Activated B cell treated with CpG ODN at 0.5 μM for 24 hours (primary cell): Measurements from ENCODE around the gene WDR64. TPM values are rescaled to one million over a fixed set of nuclear protein-coding genes. Genes with fewer than 3 reads are reported as not detected.

ENCODE experiments used
- ATAC-seq: fragments of 200-7000 bp; cut with Tn5 transposase; one replicate; pipeline ENCODE4 v1.10.0; 2021; ENCODE audit warnings: low read depth, mild to moderate bottlenecking, moderate library complexity
- CTCF ChIA-PET: fragments of 350-600 bp; sonication (Branson Sonifier 250); formaldehyde crosslinking; loops from one replicate; lab custom pipeline; 2021; ENCODE audit warnings: antibody characterized with exemption; lab: Charles Lee
- POLR2A ChIA-PET: fragments of 350-600 bp; sonication (Branson Sonifier 250); formaldehyde crosslinking; loops from one replicate; lab custom pipeline; 2021; ENCODE audit warnings: antibody characterized with exemption; lab: Charles Lee
- DNase-seq: peaks from one replicate; pipeline ENCODE4 v3.0.0; 2022
- H3K27ac Mint-ChIP-seq: one replicate; pipeline ENCODE4 v1.8.0; 2020; ENCODE audit warnings: mixed read lengths
- H3K27me3 Mint-ChIP-seq: one replicate; pipeline ENCODE4 v1.8.0; 2021; ENCODE audit warnings: mixed read lengths
- H3K36me3 Mint-ChIP-seq: one replicate; pipeline ENCODE4 v1.8.0; 2021; ENCODE audit warnings: low read depth, mixed read lengths
- H3K4me1 Mint-ChIP-seq: one replicate; pipeline ENCODE4 v1.8.0; 2021; ENCODE audit warnings: mixed read lengths
- H3K4me3 Mint-ChIP-seq: one replicate; pipeline ENCODE4 v1.8.0; 2020; ENCODE audit warnings: mild to moderate bottlenecking, mixed read lengths
- H3K9me3 Mint-ChIP-seq: one replicate; pipeline ENCODE4 v1.8.0; 2020; ENCODE audit warnings: mixed read lengths
- intact Hi-C: fragments of 100-400 bp; cut with micrococcal nuclease; formaldehyde crosslinking; loops from one replicate; pipeline ENCODE4 v1.15.1; 2024
- total RNA-seq: library from RNA; stranded (reverse); gene quantifications from 2 replicates; pipeline ENCODE4 v1.2.3, GENCODE V29; 2022
- TF ChIP-seq, protein P1 (sequence below): fragments of 200-600 bp; IDR thresholded peaks from one replicate; pipeline ENCODE4 v1.8.0; 2022; ENCODE audit warnings: antibody characterized with exemption, mild to moderate bottlenecking

WDR64 gene
- total RNA-seq, 1 donor from 2014 or later = 0.58 TPM

DNA sequence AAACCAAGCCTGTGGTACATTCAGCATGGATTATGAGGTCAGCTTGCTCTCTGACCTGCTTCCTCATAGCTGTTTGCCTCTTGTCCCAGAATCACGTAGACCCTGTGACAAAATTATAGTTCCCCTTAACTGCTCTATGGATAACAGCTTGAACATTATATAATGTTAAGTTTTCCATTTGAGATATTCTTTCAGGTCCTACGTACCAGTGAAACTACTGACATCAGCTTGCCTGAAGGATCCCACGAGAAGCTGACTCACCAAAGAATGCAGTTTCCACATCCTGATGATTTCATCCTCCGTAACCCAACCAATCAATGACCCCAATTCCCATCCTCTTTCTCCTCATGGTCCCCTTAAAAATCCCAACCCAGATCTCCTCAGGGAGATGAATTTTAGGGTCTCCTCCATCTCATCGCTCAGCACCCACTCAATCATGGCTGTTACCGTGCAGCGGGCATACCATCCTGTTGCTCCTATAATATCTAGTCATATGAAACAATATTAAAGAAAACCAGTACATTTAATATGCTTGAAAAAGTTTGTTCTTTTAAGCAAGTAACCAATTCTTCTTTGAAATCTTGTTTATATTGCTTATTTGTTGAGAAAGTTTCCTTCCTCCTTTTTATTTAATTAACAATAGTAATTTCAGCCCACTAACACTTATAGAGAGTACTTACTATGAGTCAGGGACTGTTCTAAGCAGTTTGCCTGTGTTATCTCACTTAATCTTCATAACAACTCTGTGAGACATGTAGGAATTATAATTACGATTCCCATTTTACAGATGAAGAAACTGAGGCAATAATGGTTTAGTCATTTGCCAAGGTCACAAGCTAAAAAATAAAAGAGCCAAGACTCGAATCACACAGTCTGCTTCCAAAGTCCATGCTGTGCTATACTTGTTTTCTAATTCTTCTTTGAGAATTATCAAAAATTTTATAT is 39.3 kb upstream of the WDR64 start:
- no peak for ATAC-seq
- H3K27me3 Mint-ChIP-seq = no peaks in the 10 kb centered on the region
- H3K9me3 Mint-ChIP-seq = no peaks in the 10 kb centered on the region
- H3K36me3 Mint-ChIP-seq = peaks cover 11% of the 10 kb centered on the region
- H3K4me1 Mint-ChIP-seq = peaks cover 4% of the 10 kb centered on the region
- POLR2A ChIA-PET = interaction anchor here (1.9 kb wide), 1 partner anchor 61 kb away, joined by 9 read pairs; no protein-coding TSS in a partner anchor
- TF ChIP-seq, protein P1, sequence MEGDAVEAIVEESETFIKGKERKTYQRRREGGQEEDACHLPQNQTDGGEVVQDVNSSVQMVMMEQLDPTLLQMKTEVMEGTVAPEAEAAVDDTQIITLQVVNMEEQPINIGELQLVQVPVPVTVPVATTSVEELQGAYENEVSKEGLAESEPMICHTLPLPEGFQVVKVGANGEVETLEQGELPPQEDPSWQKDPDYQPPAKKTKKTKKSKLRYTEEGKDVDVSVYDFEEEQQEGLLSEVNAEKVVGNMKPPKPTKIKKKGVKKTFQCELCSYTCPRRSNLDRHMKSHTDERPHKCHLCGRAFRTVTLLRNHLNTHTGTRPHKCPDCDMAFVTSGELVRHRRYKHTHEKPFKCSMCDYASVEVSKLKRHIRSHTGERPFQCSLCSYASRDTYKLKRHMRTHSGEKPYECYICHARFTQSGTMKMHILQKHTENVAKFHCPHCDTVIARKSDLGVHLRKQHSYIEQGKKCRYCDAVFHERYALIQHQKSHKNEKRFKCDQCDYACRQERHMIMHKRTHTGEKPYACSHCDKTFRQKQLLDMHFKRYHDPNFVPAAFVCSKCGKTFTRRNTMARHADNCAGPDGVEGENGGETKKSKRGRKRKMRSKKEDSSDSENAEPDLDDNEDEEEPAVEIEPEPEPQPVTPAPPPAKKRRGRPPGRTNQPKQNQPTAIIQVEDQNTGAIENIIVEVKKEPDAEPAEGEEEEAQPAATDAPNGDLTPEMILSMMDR = no peak
- H3K27ac Mint-ChIP-seq = peak overlapping the region; percentile 51
- intact Hi-C loops = no loop called here
- no peak overlapping the region for H3K4me3 Mint-ChIP-seq
- DNase-seq = no peak
- CTCF ChIA-PET = interaction anchor here (1.3 to 4.9 kb wide), 6 partner anchors 9 to 386 kb away, joined by 3 to 50 read pairs (median 16); partner anchors contain the start of gene MAP1LC3C

DNA sequence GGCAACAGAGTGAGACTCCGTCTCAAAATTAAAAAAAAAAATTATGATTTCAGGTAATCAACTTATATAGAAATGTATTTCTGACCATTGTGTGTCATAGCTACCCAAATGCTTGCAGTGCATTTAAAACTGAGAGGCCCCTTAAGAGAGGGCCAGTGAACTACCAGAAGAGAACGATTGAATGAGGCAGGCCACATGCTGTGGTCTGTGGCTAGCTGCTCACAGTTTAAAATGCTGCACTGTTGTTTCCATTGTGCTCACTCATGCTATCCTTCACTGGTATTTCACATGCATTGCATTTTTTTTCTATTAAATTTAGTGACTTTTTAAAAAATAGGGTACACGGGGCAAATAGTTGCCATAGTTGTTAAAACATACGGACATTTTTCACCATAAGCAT is 37.9 kb upstream of the WDR64 start:
- ChIA-PET CTCF (no interaction called here), POLR2A (no interaction called here)
- Mint-ChIP-seq H3K27ac (no peak overlapping the region), H3K4me1 (peaks cover 2% of the 10 kb centered on the region), H3K4me3 (no peak overlapping the region), H3K27me3 (no peaks in the 10 kb centered on the region), H3K36me3 (peaks cover 15% of the 10 kb centered on the region), H3K9me3 (no peaks in the 10 kb centered on the region)
- intact Hi-C loops = no loop called here
- no peak for DNase-seq
- ATAC-seq = no peak
- TF ChIP-seq, protein P1 = no peak

DNA sequence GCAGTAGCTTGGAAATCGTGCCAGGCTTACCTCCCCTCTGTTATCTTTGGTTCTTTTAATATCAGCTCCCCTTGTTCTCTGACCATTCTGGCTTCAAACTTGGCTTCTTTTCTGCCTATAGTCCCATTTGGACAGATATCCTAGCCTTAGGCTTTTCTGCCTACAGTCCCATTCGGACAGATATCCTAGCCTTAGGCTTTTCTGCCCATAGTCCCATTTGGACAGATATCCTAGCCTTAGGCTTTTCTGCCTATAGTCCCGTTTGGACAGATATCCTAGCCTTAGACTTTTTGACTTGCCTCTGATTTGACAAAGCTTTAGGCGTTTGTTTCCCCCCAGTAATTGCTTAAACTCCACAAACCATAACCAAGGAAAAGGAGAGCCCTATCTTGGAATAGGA is 37.5 kb upstream of the WDR64 start:
- TF ChIP-seq, protein P1 = no peak
- Mint-ChIP-seq H3K9me3 (no peaks in the 10 kb centered on the region), H3K27ac (no peak overlapping the region), H3K4me3 (no peak overlapping the region), H3K4me1 (peaks cover 2% of the 10 kb centered on the region), H3K27me3 (no peaks in the 10 kb centered on the region), H3K36me3 (peaks cover 15% of the 10 kb centered on the region)
- DNase-seq (no peak), ATAC-seq (no peak)
- ChIA-PET POLR2A (no interaction called here), CTCF (no interaction called here)
- intact Hi-C loops = no loop called here

DNA sequence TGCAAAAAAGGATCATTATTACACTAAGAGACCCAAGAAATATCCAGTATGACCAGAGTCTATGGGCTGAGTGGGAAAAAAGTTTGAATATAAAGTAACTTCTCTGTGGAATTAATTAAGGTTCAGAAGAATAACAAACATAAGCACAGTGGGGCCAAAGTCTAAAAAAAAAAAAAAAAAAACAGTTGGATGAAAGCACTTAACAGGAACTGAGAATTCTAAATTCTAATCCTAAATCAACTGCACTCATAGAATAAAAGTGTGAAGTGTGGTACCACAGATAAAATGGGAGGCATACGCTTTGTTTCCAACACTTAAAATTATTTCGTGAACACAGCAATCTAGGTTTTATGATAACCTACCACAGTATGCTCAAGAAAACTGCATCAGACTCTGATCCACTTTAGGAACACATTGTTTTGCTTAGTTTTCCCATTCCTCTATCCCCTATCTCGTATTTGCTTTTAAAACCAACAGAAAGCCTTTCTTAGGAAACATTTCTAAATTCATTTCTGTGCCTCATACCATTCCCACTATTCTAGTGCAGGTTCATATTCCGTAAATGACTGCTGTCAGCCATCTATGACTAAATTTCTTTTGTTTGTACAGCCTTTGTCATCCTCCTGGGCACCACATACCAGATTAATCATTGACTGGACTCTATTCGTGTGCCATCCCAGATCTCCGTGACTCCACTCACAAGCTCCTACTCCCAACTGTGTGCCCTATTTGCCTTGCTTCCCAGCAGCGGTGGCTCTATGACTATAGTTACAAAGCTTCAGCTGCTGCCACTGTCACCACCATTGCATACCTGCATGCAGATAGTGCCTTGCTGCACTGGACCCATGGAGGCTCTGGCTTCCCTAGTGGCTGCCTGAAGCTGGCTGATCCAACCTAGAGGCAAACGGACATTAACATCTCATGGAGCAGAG is 36.8 kb upstream of the WDR64 start:
- DNase-seq = no peak
- no peak overlapping the region for H3K4me3 Mint-ChIP-seq
- H3K9me3 Mint-ChIP-seq = no peaks in the 10 kb centered on the region
- no peak overlapping the region for H3K27ac Mint-ChIP-seq
- intact Hi-C loops = no loop called here
- no peaks in the 10 kb centered on the region for H3K27me3 Mint-ChIP-seq
- ATAC-seq = no peak
- peaks cover 15% of the 10 kb centered on the region for H3K36me3 Mint-ChIP-seq
- CTCF ChIA-PET = no interaction called here
- TF ChIP-seq, protein P1 = no peak
- peaks cover 2% of the 10 kb centered on the region for H3K4me1 Mint-ChIP-seq
- POLR2A ChIA-PET = interaction anchor here (0.6 kb wide), 1 partner anchor 50 kb away, joined by 4 read pairs; no protein-coding TSS in a partner anchor
